Measurements from ENCODE around the gene PROB1.

The PROB1 gene

GRCh38 chr5:139435676-139436075 lies 40.8 kb upstream of the PROB1 start:
- POLR2A ChIA-PET (ENCODE audit: low non-redundant PET), result interaction anchor here (0.6 kb wide), 1 partner anchor 117 kb away, joined by 3 read pairs; no protein-coding TSS in a partner anchor
- DNase-seq (ENCODE audit: low spot score), result no peak
- TF ChIP-seq CTCF (conservative IDR thresholded peaks at IDR 0.05; ENCODE audit: low read depth), result no peak
- CTCF ChIA-PET, result interaction anchor here (1.2 to 1.4 kb wide), 2 partner anchors 13 to 78 kb away, joined by 4 to 6 read pairs; no protein-coding TSS in a partner anchor
- H3K27ac ChIP-seq, result no peak overlapping the region

GRCh38 chr5:139431706-139432105 lies 36.8 kb upstream of the PROB1 start:
- H3K27ac ChIP-seq, result no peak overlapping the region
- CTCF ChIA-PET, result interaction anchor here (1.2 to 3.4 kb wide), 2 partner anchors 9 to 202 kb away, joined by 5 to 12 read pairs; no protein-coding TSS in a partner anchor
- TF ChIP-seq CTCF (conservative IDR thresholded peaks at IDR 0.05; ENCODE audit: low read depth), result no peak
- POLR2A ChIA-PET (ENCODE audit: low non-redundant PET), result no interaction called here
- DNase-seq (ENCODE audit: low spot score), result no peak

GRCh38 chr5:139430015-139430414 lies 35.1 kb upstream of the PROB1 start:
- no peak for DNase-seq (ENCODE audit: low spot score)
- ChIA-PET POLR2A (ENCODE audit: low non-redundant PET) (no interaction called here), CTCF (no interaction called here)
- no peak for TF ChIP-seq CTCF (conservative IDR thresholded peaks at IDR 0.05; ENCODE audit: low read depth)
- H3K27ac ChIP-seq, result no peak overlapping the region

GRCh38 chr5:139426203-139426885 lies 31.4 kb upstream of the PROB1 start:
- no peak for TF ChIP-seq CTCF (conservative IDR thresholded peaks at IDR 0.05; ENCODE audit: low read depth)
- CTCF ChIA-PET, result interaction anchor here (0.7 to 9.1 kb wide), 2 partner anchors 88 to 339 kb away, joined by 4 to 171 read pairs; no protein-coding TSS in a partner anchor
- POLR2A ChIA-PET (ENCODE audit: low non-redundant PET), result no interaction called here
- H3K27ac ChIP-seq, result peak overlapping the region; percentile 10; the same call in 1 of the 2 replicates
- no peak for DNase-seq (ENCODE audit: low spot score)

GRCh38 chr5:139425497-139425896 lies 30.6 kb upstream of the PROB1 start:
- ChIA-PET POLR2A (ENCODE audit: low non-redundant PET) (no interaction called here), CTCF (interaction anchor here (9.1 kb wide), 1 partner anchor 88 kb away, joined by 171 read pairs; no protein-coding TSS in a partner anchor)
- H3K27ac ChIP-seq, result no peak overlapping the region

More at GRCh38 chr5:139425497-139425896, 30.6 kb upstream of the PROB1 start:
- no peak for TF ChIP-seq CTCF (conservative IDR thresholded peaks at IDR 0.05; ENCODE audit: low read depth)
- DNase-seq (ENCODE audit: low spot score), result no peak
